ENCODE measurements around the gene UCK2. TPM values are rescaled to one million over a fixed set of nuclear protein-coding genes. Genes with fewer than 3 reads are reported as not detected.
A peak's percentile ranks its signal among the peaks of the same experiment; 100 is the strongest.

The UCK2 gene
- total RNA-seq, 1 donor from 2014 or later = 59.3 TPM

GRCh38 chr1:165883056-165883455 is 55.6 kb downstream of the UCK2 start:
- no peak overlapping the region for H3K4me3 Mint-ChIP-seq
- no peak overlapping the region for H3K27ac Mint-ChIP-seq
- H3K9me3 Mint-ChIP-seq = peaks cover 2% of the 10 kb centered on the region
- DNase-seq (ENCODE audit: extremely low spot score, unreplicated experiment) = no peak
- H3K27me3 Mint-ChIP-seq = no peaks in the 10 kb centered on the region
- peaks cover 19% of the 10 kb centered on the region for H3K36me3 Mint-ChIP-seq
- H3K4me1 Mint-ChIP-seq (ENCODE audit: unreplicated experiment) = peaks cover 37% of the 10 kb centered on the region
- TF ChIP-seq, protein P1, sequence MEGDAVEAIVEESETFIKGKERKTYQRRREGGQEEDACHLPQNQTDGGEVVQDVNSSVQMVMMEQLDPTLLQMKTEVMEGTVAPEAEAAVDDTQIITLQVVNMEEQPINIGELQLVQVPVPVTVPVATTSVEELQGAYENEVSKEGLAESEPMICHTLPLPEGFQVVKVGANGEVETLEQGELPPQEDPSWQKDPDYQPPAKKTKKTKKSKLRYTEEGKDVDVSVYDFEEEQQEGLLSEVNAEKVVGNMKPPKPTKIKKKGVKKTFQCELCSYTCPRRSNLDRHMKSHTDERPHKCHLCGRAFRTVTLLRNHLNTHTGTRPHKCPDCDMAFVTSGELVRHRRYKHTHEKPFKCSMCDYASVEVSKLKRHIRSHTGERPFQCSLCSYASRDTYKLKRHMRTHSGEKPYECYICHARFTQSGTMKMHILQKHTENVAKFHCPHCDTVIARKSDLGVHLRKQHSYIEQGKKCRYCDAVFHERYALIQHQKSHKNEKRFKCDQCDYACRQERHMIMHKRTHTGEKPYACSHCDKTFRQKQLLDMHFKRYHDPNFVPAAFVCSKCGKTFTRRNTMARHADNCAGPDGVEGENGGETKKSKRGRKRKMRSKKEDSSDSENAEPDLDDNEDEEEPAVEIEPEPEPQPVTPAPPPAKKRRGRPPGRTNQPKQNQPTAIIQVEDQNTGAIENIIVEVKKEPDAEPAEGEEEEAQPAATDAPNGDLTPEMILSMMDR (conservative IDR thresholded peaks at IDR 0.05) = no peak

DNA sequence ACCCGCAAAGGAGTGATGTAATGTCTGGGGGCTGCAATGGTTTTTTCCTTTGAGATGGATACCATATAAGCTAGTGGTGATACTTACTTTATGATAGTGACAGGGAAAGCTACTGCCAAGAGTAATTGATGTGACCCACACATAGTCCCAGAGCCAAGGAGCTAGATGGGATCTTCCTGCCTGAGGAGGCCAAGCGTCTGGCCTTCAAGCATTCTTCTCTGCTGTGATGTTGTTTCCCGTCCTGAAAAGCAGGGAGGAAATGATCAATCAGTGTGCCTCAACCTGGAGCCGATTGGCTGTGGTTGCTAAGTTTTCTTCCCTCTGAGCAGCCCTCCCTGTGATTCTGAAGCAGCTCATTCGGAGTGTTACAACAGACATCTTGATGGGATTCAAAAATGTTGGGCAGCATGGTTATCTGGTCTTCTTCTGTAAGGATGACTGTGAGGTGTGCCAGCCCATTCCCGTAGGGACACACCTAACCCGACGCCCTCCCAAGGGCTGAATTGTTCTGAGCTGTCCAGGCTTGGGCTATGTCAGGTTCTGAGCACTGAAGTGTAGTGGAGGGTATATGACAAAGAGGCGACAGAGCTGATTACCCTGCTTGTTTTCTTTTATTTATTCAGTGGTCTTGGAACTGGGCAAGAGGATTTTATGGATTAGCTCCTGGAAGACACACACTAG is 56.7 kb downstream of the UCK2 start:
- H3K4me3 Mint-ChIP-seq = peak overlapping the region; percentile 39
- peak overlapping the region; percentile 69 for H3K27ac Mint-ChIP-seq
- no peaks in the 10 kb centered on the region for H3K27me3 Mint-ChIP-seq
- no peaks in the 10 kb centered on the region for H3K9me3 Mint-ChIP-seq
- peaks cover 15% of the 10 kb centered on the region for H3K36me3 Mint-ChIP-seq
- TF ChIP-seq, protein P1 (conservative IDR thresholded peaks at IDR 0.05) = no peak
- peaks cover 39% of the 10 kb centered on the region for H3K4me1 Mint-ChIP-seq (ENCODE audit: unreplicated experiment)
- no peak for DNase-seq (ENCODE audit: extremely low spot score, unreplicated experiment)

- TF ChIP-seq, protein P1 (conservative IDR thresholded peaks at IDR 0.05) = no peak
- H3K27me3 Mint-ChIP-seq = no peaks in the 10 kb centered on the region
- peak overlapping the region; percentile 69 for H3K27ac Mint-ChIP-seq
- H3K4me3 Mint-ChIP-seq = no peak overlapping the region
- peaks cover 39% of the 10 kb centered on the region for H3K4me1 Mint-ChIP-seq (ENCODE audit: unreplicated experiment)
- no peak for DNase-seq (ENCODE audit: extremely low spot score, unreplicated experiment)
- no peaks in the 10 kb centered on the region for H3K9me3 Mint-ChIP-seq
- peaks cover 9% of the 10 kb centered on the region for H3K36me3 Mint-ChIP-seq
Observed at GRCh38 chr1:165884690-165885304, 57.4 kb downstream of the UCK2 start.

GRCh38 chr1:165885305-165885694 is 57.9 kb downstream of the UCK2 start:
- Mint-ChIP-seq H3K9me3 (no peaks in the 10 kb centered on the region), H3K4me1 (ENCODE audit: unreplicated experiment) (peaks cover 39% of the 10 kb centered on the region), H3K27ac (no peak overlapping the region), H3K4me3 (no peak overlapping the region), H3K36me3 (peaks cover 9% of the 10 kb centered on the region), H3K27me3 (no peaks in the 10 kb centered on the region)
- DNase-seq (ENCODE audit: extremely low spot score, unreplicated experiment) = no peak
- TF ChIP-seq, protein P1 (conservative IDR thresholded peaks at IDR 0.05) = no peak

GRCh38 chr1:165886193-165886592 is 58.8 kb downstream of the UCK2 start:
- TF ChIP-seq, protein P1 (conservative IDR thresholded peaks at IDR 0.05) = no peak
- peaks cover 15% of the 10 kb centered on the region for H3K36me3 Mint-ChIP-seq
- H3K27ac Mint-ChIP-seq = peak overlapping the region; percentile 17
- no peak for DNase-seq (ENCODE audit: extremely low spot score, unreplicated experiment)
- no peak overlapping the region for H3K4me3 Mint-ChIP-seq
- H3K9me3 Mint-ChIP-seq = no peaks in the 10 kb centered on the region
- H3K27me3 Mint-ChIP-seq = no peaks in the 10 kb centered on the region
- H3K4me1 Mint-ChIP-seq (ENCODE audit: unreplicated experiment) = peaks cover 39% of the 10 kb centered on the region

All from type B pancreatic cell (in vitro differentiated cells).